ENCODE data around the gene MAN2A1.

GRCh38 chr5:109903061-109903460 is 213.3 kb downstream of the MAN2A1 start:
- TF ChIP-seq EZH2 (IDR thresholded peaks at IDR 0.05) (no peak), FOSL1 (IDR thresholded peaks at IDR 0.05; ENCODE audit: low read depth) (no peak), CTCF (IDR thresholded peaks at IDR 0.05 in 2 of 3, conservative IDR thresholded peaks at IDR 0.05 in 1 of 3; ENCODE audit: borderline replicate concordance in 1 of 3, insufficient read depth in 1 of 3, low read depth in 2 of 3, low read length in 2 of 3) (no peak), YY1 (IDR thresholded peaks at IDR 0.05; ENCODE audit: extremely low read depth, insufficient replicate concordance, low read depth, low read length) (no peak), POLR2A (IDR thresholded peaks at IDR 0.05; ENCODE audit: borderline replicate concordance, extremely low read depth, insufficient read depth, insufficient read length) (no peak), SIN3A (IDR thresholded peaks at IDR 0.05; ENCODE audit: low read depth) (no peak)

All from HCT116 (cell line).